Ishikawa (cell line): ENCODE measurements around the gene SLC18A2.

Experiments
- CEBPB ChIP-seq: IDR thresholded peaks from 2 replicates; pipeline ENCODE4 v1.6.1; 2012
- CREB1 ChIP-seq: IDR thresholded peaks from 2 replicates; pipeline ENCODE4 v1.6.1; 2012; ENCODE audit warnings: low read depth
- EGR1 ChIP-seq: IDR thresholded peaks from 2 replicates; pipeline ENCODE4 v1.6.1; 2012
- EP300 ChIP-seq: IDR thresholded peaks from 2 replicates; pipeline ENCODE4 v1.6.1; 2012; ENCODE audit warnings: borderline replicate concordance
- FOXM1 ChIP-seq: IDR thresholded peaks from 2 replicates; pipeline ENCODE4 v1.6.1; 2012; ENCODE audit warnings: low read depth, borderline replicate concordance
- NFIC ChIP-seq: IDR thresholded peaks from 2 replicates; pipeline ENCODE4 v1.6.1; 2012
- RAD21 ChIP-seq: IDR thresholded peaks from 2 replicates; pipeline ENCODE4 v1.6.1; 2012; ENCODE audit warnings: low read depth
- TAF1 ChIP-seq: IDR thresholded peaks from 2 replicates; pipeline ENCODE4 v1.6.1; 2012; ENCODE audit warnings: low read depth, mild to moderate bottlenecking
- TCF12 ChIP-seq: IDR thresholded peaks from 2 replicates; pipeline ENCODE4 v1.6.1; 2012; ENCODE audit warnings: low read depth
- TEAD4 ChIP-seq: IDR thresholded peaks from 2 replicates; pipeline ENCODE4 v1.6.1; 2012
- YY1 ChIP-seq: IDR thresholded peaks from 2 replicates; pipeline ENCODE4 v1.6.1; 2012; ENCODE audit warnings: low read depth
- ZBTB7A ChIP-seq: IDR thresholded peaks from 2 replicates; pipeline ENCODE4 v1.6.1; 2012; ENCODE audit warnings: low read depth
- TF ChIP-seq, protein P1 (sequence below): IDR thresholded peaks from 2 replicates; pipeline ENCODE4 v1.6.1; 2012; ENCODE audit warnings: low read depth, mild to moderate bottlenecking
- TF ChIP-seq, protein P2 (sequence below): IDR thresholded peaks from 2 replicates; pipeline ENCODE4 v1.6.1; 2012
- TF ChIP-seq, protein P3 (sequence below): IDR thresholded peaks from 2 replicates; pipeline ENCODE4 v1.6.1; 2012

Gene SLC18A2

DNA sequence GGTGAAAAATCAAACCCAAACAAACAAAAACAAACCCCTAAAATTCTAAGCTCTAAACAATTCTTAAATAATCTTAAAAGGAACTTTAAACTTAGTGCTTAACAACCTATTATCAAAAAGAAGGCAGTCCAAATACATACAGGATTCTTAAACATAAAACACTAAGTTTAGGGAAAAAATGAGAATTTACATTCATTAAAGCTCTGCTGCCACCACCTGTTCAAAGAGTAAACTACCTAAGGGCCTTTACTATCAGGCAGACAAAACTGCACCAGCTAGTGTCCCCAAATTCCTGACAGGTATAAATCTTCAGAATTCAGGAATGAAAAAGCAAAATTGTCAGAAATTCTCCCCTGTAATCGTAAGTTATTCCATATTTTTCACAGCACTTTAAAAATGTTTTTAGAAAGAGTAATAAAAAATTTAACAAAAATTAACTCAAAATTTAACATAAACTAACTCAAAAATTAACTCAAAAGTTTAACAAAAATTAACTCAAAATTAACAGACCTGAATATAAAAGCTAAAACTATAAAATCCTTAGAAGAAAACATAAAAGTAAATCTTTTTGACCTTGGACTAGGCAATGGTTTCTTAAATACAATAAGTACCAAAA lies 79.2 kb downstream of the SLC18A2 start:
- no peak for TF ChIP-seq ZBTB7A
- no peak for TF ChIP-seq EGR1
- TF ChIP-seq TEAD4 = no peak
- TF ChIP-seq RAD21 = peak; percentile 65

DNA sequence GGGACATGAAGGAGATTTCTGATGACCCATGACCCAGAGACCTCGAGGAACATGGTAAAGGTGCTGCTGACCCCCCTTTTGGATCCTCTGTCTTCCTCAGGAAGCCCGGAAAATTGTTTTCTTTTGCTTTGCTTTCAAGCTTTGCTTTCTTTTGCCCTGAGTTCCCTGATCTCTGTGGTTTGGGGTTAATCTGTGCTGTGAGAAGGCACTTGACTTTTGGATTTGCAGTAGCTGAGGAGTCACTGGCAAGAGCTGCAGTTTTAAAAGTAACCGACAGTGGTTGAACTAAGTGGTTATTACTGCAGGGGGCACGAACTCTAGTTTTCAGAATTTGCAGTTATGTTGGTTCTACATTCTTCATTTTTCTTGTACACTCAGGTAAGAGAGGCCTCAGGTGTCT lies 81.3 kb downstream of the SLC18A2 start:
- TF ChIP-seq RAD21 (no peak), CREB1 (no peak), TEAD4 (no peak), EP300 (no peak), NFIC (no peak), ZBTB7A (no peak), FOXM1 (no peak), EGR1 (no peak), CEBPB (no peak), YY1 (no peak), TCF12 (no peak), TAF1 (no peak)
- TF ChIP-seq, protein P1, sequence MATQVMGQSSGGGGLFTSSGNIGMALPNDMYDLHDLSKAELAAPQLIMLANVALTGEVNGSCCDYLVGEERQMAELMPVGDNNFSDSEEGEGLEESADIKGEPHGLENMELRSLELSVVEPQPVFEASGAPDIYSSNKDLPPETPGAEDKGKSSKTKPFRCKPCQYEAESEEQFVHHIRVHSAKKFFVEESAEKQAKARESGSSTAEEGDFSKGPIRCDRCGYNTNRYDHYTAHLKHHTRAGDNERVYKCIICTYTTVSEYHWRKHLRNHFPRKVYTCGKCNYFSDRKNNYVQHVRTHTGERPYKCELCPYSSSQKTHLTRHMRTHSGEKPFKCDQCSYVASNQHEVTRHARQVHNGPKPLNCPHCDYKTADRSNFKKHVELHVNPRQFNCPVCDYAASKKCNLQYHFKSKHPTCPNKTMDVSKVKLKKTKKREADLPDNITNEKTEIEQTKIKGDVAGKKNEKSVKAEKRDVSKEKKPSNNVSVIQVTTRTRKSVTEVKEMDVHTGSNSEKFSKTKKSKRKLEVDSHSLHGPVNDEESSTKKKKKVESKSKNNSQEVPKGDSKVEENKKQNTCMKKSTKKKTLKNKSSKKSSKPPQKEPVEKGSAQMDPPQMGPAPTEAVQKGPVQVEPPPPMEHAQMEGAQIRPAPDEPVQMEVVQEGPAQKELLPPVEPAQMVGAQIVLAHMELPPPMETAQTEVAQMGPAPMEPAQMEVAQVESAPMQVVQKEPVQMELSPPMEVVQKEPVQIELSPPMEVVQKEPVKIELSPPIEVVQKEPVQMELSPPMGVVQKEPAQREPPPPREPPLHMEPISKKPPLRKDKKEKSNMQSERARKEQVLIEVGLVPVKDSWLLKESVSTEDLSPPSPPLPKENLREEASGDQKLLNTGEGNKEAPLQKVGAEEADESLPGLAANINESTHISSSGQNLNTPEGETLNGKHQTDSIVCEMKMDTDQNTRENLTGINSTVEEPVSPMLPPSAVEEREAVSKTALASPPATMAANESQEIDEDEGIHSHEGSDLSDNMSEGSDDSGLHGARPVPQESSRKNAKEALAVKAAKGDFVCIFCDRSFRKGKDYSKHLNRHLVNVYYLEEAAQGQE = no peak
- TF ChIP-seq, protein P2, sequence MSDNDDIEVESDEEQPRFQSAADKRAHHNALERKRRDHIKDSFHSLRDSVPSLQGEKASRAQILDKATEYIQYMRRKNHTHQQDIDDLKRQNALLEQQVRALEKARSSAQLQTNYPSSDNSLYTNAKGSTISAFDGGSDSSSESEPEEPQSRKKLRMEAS = no peak

DNA sequence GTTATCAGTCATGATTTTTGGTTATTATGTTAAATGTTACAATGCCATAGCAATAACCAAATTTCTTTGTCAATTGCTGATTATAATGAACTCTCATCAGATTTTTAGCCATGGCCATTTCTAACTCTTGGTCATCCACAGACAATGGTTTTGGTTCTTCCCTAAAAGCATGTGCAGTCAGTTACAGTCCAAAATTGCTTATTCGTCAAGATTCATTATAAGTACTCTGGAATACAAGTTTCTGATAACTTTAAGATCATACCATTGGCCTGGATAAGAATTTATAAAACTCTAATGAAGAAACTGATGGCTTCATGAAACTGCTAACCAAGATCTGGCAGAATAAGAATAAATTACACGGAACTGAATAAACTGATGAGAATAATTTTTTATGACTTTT lies 83.5 kb downstream of the SLC18A2 start:
- TF ChIP-seq TAF1 (no peak), ZBTB7A (no peak), EP300 (no peak), EGR1 (no peak), RAD21 (no peak), NFIC (no peak), YY1 (no peak), CEBPB (no peak), CREB1 (no peak), TCF12 (no peak), TEAD4 (no peak), FOXM1 (no peak)
- TF ChIP-seq, protein P2 = no peak
- TF ChIP-seq, protein P1 = no peak
- TF ChIP-seq, protein P3, sequence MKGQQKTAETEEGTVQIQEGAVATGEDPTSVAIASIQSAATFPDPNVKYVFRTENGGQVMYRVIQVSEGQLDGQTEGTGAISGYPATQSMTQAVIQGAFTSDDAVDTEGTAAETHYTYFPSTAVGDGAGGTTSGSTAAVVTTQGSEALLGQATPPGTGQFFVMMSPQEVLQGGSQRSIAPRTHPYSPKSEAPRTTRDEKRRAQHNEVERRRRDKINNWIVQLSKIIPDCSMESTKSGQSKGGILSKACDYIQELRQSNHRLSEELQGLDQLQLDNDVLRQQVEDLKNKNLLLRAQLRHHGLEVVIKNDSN = no peak

DNA sequence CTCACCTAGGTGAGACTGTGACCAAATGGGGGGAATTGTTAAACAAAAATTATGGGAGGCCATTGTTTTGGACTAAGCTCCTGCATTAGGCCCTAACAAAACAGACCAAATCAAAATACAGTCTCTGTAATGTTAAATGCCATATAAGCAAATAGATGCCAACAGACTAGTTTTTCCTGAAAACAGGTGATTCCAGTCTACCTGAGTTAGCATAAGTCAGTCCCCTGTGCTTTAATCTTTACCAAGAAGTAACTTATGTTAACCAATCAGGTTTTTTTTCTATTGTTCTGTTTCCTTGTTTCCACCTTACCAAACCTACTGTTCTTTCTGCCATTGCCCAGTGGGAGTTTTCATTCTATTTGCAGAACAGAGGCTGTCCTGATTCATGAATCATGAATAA lies 86.3 kb downstream of the SLC18A2 start:
- TF ChIP-seq TAF1 = no peak
- TF ChIP-seq TEAD4 = no peak
- no peak for TF ChIP-seq CREB1
- TF ChIP-seq, protein P3 = no peak
- no peak for TF ChIP-seq ZBTB7A
- no peak for TF ChIP-seq RAD21
- TF ChIP-seq EP300 = no peak
- no peak for TF ChIP-seq FOXM1
- TF ChIP-seq CEBPB = no peak
- no peak for TF ChIP-seq NFIC
- no peak for TF ChIP-seq TCF12
- no peak for TF ChIP-seq YY1
- TF ChIP-seq EGR1 = no peak
- TF ChIP-seq, protein P1 = no peak
- TF ChIP-seq, protein P2 = no peak
